PC-3 (cell line): ENCODE measurements around the gene SIK1.
"Not testable (repeated sequence)": the region's sequence is repeated elsewhere in the genome, so short reads cannot be mapped to it uniquely, and the experiment has no call there.

Source experiments
- CTCF ChIP-seq: fragments of 300-600 bp; sonication (generic); conservative IDR thresholded peaks from 2 replicates; pipeline ENCODE4 v1.5.1; 2017; ENCODE audit warnings: antibody characterized with exemption, low read depth, mild to moderate bottlenecking, low read length
- EZH2 ChIP-seq: fragments of 300-600 bp; sonication (generic); IDR thresholded peaks from one replicate; pipeline ENCODE4 v1.6.1; 2017; ENCODE audit warnings: antibody characterized with exemption, mild to moderate bottlenecking, low read length; ENCODE audit not compliant: unreplicated experiment

- TF ChIP-seq CTCF, EZH2: not testable (repeated sequence)
Observed at GRCh38 chr21:43463498-43464261, 36.7 kb upstream of the SIK1 start.
